OCI-LY7 (cell line): ENCODE measurements around the gene CD6.

Experiments used
- CTCF ChIP-seq: fragments of 200-600 bp; sonication (generic); conservative IDR thresholded peaks from 2 replicates; pipeline ENCODE4 v1.5.1; 2014; ENCODE audit warnings: mild to moderate bottlenecking, antibody characterized with exemption, low read length, moderate library complexity, mixed read lengths
- EZH2phosphoT487 ChIP-seq: fragments of 200-600 bp; sonication (generic); IDR thresholded peaks from 2 replicates; pipeline ENCODE4 v1.6.1; 2018; ENCODE audit warnings: low read depth, borderline replicate concordance, mild to moderate bottlenecking, mixed run types, antibody characterized with exemption, low read length, moderate library complexity, mixed read lengths

DNA sequence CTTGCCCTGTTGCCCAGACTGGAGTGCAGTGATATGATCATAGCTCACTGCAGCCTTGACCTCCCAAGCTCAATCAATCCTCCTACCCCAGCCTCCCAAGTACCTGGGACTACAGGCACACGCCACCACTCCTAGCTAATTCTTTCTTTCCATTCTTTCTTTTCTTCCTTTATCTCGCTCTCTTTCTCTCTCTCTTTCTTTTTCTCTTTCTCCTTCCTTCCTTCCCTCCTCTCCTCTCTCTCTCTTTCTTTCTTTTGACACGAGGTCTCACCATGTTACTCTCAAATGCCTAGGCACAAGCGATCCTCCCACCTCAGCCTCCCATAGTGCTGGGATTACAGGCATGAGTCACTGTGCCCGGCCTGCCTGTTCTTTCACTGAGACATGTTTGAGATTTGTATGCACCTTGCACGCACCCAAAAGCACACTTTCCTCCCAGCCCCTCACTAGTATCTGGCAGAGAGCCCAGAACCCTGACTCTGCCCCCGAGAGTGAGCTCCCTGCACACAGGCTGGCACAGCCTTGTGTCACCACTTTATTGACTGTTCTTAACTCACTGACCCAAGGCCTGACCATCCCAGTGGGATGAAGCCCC is 56.8 kb downstream of the CD6 start:
- TF ChIP-seq CTCF (no peak), EZH2phosphoT487 (no peak)
